HG02885 (cell line): ENCODE data around the gene HEPACAM.

ENCODE experiments used
- ATAC-seq: cut with Tn5 transposase; IDR thresholded peaks from one replicate; pipeline ENCODE4 v1.9.1; 2021; ENCODE audit warnings: mild to moderate bottlenecking; ENCODE audit not compliant: unreplicated experiment, poor library complexity

HEPACAM gene

GRCh38 chr11:124887667-124888013 lies 48.2 kb downstream of the HEPACAM start:
- ATAC-seq: no peak

- no peak for ATAC-seq
Observed at GRCh38 chr11:124886978-124887666, 48.7 kb downstream of the HEPACAM start.

GRCh38 chr11:124886476-124886875 lies 49.4 kb downstream of the HEPACAM start:
- no peak for ATAC-seq

- ATAC-seq: no peak
Observed at GRCh38 chr11:124884869-124885479, 50.9 kb downstream of the HEPACAM start.

- ATAC-seq: no peak
Observed at GRCh38 chr11:124884340-124884739, 51.5 kb downstream of the HEPACAM start.

DNA sequence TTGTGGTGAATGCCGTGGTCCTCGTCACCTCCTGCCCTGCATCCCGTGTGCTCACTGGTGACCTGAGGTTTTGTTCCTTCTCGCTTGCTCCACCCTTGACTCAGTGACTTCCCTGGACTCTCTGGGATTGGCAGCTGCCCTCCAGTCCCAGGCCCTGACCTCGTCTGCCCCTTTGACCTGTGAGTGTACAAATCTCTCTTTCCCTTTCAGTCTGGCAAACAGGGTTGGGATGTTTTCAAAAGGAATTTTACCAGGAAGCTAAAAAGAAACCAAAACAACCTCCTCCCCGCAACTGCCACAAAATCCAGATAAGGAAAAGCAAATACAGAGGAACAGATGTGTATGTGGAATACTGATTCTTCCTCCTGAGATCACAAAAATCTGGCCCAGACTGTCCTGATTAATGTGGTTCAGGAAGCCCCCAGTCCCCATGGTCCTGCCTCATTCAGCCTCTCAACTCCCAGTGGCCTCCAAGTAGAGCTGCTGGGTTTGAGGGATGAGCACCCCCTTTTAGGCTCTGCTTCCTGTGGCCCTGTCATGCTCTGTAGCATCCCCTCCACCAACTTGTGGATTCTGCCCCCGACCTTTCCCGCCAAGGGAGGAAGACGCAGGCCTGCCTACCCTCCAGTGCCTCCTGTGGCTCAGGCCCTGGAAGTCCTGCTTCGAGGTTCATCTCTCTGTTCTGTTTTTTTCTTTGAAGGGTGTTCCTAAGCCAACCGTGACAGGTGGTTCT lies 53.3 kb downstream of the HEPACAM start:
- ATAC-seq: no peak

DNA sequence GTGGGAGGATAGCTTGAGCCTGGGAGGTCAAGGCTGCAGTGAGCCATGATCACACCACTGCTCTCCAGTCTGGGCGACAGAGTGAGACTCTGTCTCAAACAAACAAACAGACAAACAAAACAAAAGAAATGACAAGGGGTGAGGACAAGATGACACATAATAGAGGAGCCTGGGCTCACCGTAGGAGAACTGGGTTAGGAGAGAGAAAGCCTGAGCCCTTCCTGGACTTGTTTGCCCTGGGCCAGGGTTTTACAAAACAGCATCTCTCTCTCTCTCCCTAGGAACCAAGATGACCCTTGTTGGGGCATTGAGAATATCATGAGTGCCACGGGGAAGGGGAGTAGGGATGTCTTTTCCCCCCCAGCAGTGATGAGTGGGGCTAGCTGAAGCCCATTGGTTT lies 54.9 kb downstream of the HEPACAM start:
- ATAC-seq: no peak

- ATAC-seq: no peak
Observed at GRCh38 chr11:124880290-124880611, 55.6 kb downstream of the HEPACAM start.

GRCh38 chr11:124879493-124880289 lies 56.2 kb downstream of the HEPACAM start:
- no peak for ATAC-seq

- no peak for ATAC-seq
Observed at GRCh38 chr11:124878759-124879492, 56.9 kb downstream of the HEPACAM start.

GRCh38 chr11:124877910-124878758 lies 57.7 kb downstream of the HEPACAM start:
- no peak for ATAC-seq

DNA sequence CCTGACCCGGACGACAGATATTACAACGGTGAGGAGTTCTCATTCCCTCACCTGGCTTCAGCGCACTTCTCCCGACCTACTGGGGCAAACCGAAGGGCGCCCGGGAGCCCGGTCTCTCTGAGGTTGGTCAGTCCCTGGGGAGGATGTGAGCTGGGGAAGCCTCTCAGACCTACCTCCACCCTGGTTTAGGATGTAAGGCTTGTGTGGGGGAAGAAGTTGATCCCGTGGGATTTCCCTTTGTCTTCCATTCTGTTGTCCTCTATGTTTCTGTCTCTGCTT lies 58.3 kb downstream of the HEPACAM start:
- ATAC-seq: no peak

DNA sequence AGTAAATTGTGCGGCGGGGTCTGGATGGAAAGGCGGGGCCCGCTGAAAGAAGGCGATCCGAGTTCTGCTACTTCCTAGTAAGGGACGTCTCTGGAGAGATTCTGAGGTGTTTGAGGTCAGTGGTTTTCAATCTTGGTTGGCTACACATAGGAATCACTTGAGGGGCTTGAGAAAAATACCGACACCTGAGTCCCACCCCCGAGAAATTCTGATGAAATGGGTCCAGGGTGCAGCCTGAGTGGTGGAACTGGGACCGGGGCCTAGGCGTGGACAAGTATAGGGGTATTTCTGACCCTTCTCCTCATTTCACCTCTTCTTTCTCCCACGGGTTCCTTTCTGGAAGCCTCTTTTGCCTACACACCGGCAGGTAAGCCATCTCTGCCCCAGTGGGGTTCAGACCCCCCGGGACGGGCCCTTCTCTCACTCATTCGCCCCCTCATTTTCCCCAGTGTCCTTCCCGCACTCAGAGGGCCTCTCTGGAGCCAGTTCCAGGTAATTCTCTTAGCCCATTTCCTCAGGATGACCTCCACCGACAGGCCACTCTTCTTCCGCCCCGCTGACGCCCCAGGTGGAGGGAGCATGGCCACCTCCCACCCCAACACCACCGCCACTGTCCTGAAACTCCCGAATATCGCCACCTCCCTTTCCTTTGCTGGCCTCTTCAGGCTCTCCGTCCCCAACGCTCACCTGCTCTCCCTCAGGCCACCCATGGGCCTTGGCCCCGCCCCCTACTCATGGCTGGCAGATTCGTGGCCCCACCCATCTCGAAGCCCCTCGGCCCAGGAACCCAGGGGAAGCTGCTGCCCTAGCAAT lies 58.8 kb downstream of the HEPACAM start:
- ATAC-seq: no peak

GRCh38 chr11:124875943-124876817 lies 59.7 kb downstream of the HEPACAM start:
- ATAC-seq: peak; percentile 88

DNA sequence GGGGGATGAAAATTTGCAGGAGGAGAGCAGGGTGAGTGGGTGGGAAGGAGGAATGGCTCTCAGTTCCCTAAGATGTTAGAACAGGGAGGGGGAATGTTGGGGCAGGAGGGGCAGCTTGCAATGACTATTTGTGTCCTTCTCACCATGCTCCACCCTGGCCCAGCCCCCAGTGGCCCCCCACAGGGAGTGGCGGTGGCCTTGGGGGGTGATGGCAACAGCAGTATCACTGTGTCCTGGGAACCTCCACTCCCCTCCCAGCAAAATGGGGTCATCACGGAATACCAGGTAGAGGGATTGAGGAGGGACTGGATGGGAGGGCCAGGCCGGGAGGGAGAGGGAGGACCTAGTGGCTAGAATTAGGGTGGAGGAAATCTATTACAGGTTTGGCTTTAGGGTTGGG lies 60.4 kb downstream of the HEPACAM start:
- no peak for ATAC-seq

DNA sequence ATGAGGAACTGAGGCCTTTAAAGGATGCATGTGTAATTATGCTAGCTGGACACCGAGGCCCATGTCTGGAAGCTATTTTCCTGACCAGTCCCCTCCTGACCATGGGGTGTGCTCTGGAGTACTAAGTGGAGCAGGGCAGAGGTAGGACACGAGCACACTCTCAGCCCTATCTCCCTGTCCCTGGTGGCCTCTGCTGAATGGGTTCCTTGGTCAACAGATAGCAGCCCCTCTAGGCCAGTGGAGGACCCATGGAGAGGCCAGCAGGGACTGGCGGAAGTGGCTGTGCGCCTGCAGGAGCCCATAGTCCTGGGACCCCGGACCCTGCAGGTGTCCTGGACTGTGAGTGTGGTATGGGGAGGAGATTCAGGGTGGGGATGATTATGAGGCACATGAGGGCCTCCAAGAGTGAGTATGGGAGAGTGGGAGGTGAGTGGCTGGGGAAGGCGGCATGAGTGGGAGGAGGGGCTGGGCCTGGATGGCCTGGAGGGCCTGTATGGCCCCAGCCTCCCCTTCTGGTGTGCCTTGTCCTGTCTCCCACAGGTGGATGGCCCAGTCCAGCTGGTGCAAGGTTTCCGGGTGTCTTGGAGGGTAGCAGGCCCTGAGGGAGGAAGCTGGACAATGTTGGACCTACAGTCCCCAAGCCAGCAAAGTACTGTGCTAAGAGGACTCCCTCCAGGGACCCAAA lies 61.1 kb downstream of the HEPACAM start:
- no peak for ATAC-seq

- no peak for ATAC-seq
Observed at GRCh38 chr11:124873951-124874350, 61.9 kb downstream of the HEPACAM start.
